Iris pigment epithelial cell (primary cell): ENCODE data around the gene SAMD4A.
A peak's percentile ranks its signal among the peaks of the same experiment; 100 is the strongest.

Experiments
- DNase-seq: peaks from one replicate; pipeline ENCODE4 v3.0.0-alpha.2; 2011; ENCODE audit warnings: low read depth

Gene SAMD4A

GRCh38 chr14:54632452-54632851 is 65.5 kb downstream of the SAMD4A start:
- no peak for DNase-seq

DNA sequence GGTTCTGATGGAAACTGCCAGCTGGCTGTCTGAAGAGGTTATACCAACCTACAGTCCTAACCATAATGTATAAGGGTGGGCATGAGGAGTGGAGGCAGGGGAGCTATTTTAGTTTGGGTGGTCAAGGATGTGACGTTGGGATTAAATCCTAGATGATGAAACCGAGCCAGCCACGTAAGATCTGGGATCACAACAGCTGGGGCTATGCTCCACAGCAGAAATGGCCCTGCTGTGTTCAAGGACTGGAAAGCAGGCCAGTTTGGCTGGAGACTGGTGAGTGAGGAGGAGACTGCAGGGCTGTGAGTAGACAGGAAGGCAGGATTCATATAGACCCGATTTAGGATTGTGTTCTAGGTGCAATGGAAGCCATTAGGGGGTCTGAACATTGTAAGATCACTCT is 66.1 kb downstream of the SAMD4A start:
- no peak for DNase-seq

DNA sequence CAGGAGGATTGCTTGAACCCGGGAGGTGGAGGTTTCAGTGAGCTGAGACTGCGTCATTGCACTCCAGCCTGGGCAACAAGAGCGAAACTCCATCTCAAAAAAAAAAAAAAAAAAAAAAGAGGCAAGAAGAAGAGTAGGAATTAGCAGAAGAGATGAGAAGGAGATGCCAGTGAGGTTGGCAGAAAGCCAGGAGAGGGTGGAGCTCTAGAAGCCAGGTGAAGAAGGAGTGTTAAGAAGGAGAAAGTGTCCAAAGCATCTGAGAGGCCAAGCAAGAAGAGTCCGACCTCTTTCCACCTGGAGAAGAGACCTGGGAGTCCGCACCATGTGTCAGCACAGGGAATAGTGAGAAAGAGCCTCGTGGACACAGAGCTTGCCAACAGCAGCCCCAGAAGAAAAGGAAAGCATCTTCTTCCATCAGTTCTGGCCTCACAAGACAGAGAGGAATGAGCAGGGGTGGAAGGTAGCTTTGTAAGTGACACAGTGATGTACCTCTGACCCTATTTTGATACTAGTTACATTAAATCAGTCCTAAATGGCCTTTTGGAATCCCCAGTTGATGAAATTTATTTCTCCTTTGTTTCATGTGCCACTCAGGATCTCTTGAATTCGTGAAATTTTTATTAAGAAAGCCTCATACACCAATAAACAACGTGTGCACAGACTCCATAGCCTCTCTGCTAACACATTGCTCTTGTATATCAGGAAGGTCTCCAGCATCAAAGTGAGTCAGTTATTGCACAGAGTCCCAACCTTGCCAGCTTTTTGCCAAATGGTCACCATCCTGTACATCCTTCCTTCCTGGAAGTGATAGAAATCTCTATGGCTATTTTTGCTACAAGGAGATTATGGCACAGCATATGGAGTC is 70.6 kb downstream of the SAMD4A start:
- DNase-seq = no peak

GRCh38 chr14:54638135-54638446 is 71.2 kb downstream of the SAMD4A start:
- peak; percentile 86 for DNase-seq

- DNase-seq = no peak
Measured at GRCh38 chr14:54639611-54640010, 72.7 kb downstream of the SAMD4A start.

GRCh38 chr14:54640506-54640905 is 73.6 kb downstream of the SAMD4A start:
- DNase-seq = no peak

DNA sequence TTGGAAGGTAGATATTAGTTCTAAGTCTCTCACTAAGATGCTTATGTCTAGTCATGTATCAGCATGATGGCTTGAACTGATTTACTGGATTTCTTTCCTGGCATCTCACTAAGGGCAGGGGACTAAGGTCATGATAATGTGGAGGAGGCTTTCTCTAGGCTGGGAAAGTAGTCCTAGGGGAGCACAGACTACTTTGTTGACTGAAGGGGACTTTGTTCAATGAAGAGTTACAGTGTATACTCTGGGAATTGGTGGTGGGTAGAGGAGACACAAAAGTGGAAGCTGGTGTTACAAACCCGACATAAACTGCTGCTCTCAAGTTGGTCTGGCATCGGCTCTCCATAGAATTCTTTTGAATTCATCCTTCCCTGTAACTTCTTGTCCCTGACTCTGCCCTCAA is 75.2 kb downstream of the SAMD4A start:
- DNase-seq = no peak

DNA sequence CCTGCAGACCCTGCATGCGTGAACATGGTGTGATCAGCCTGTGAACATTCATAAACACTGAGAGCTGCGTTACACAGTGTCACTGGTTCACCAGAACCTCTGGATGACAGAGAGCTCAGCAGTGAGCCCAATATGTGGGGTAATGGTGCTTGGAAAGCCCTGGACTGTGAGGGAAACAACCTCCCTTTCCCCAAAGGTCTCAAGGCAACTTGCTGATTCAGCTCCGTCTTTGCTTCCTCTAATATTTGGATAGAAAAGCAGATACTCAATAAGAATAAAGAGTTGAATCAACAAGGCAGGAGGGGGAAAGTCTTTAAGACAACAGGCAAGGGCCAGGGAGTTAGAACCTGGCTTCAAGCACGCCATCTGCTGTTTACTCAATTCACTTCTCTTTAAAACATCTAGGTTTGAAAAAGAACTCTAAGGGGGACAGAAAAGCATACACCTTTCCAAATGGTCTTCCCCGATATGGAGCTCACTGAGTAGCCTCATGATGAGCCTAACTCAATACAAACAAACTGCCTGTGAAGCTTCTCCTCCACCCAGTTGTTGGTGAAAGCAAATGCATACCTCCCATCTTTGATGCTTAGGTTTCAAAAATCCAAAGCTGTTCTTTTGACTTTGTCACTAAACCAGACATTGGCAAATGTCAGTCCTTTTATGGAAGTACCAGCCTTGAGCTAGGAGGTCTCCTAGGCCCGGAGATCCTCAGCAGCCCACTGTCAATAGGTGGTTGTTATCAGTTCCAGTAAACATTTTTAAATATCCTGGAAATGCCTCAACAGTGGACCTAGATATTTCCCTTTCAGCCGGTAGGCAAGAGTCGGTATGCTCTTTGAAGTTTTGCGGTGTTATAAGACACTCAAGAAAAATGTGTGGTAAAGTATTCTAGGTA is 76.1 kb downstream of the SAMD4A start:
- peak; percentile 63 for DNase-seq

DNA sequence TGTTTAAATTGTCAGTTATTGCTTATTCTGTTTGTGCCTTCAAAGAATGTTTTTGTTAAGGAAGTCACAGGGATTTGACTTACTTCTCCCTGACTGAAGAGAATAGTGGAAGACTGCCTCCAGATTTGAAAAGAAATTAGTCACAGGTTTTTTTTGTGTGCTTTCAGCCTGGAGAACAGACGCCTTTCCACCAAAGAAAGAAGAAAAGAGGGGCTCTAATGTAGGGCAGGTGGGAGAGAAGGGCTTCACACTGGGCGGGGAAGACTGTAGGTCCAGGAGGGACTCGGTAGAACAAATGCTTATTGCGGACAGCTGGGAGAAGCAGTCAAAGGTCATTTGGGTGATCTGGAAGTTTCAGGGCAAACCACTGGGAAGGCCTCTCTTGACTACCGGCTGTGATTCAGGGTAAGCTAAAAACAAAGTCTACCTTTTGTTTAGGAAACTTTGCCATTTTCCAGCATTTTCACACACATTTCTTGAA is 76.8 kb downstream of the SAMD4A start:
- DNase-seq = no peak

DNA sequence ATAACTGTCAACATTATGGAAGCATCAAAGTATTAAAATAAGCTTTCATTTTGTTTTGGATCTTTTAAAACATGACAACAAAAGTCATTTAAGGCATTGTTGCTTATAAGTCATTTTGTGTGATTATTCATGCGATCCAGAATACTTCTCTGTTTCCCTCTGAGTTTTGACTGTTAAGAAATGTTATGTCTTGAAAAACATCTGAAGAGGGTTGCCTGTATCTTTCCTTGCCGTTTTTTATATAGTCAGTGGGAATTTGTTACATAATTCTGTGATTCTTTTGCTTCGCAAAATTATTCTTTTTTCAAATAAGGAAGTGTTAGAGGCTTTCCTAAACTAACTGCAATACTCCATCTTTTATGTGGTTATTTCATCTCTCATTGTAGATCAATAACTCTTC is 78.7 kb downstream of the SAMD4A start:
- DNase-seq = no peak

DNA sequence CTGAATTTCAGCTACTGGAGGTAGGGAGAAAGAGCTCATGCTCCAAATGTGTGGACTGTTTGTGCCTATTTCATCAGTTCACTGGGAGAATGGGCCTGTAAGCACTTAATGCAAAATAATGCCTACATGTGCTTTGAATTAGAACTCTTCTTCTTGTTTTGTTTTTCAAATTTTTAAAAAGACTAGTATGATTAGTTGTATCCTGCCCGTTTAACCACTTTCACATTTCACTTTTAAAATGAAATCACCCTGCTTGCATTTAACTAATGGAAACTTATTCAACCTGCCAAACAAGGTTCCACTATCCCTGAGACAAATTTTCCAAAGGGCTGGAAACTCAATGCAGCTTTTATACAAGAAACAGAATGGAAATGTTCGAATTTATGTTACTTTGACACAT is 79.7 kb downstream of the SAMD4A start:
- no peak for DNase-seq

- no peak for DNase-seq
Measured at GRCh38 chr14:54647378-54647777, 80.5 kb downstream of the SAMD4A start.

GRCh38 chr14:54649056-54649455 is 82.1 kb downstream of the SAMD4A start:
- DNase-seq = no peak

- peak; percentile 71 for DNase-seq
Measured at GRCh38 chr14:54650331-54650958, 83.5 kb downstream of the SAMD4A start.

DNA sequence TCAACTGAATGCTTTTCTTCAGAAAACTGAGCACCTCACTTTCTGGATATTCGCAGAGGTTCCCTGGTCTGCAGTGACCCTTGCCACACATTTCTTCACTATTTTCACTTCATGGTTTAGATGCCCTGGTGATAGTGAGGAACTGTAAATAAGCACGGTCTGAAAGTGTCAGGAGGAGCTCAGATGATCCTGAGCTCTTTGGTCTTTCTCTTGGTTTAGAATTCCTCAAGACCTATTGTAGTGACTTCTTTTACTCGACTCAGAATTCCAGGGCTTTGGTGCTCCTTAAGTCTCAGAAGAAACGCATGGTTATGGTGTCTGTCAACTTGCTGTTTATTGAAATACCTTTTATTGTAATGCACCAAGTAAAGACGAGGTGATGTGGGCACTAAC is 84.0 kb downstream of the SAMD4A start:
- no peak for DNase-seq

DNA sequence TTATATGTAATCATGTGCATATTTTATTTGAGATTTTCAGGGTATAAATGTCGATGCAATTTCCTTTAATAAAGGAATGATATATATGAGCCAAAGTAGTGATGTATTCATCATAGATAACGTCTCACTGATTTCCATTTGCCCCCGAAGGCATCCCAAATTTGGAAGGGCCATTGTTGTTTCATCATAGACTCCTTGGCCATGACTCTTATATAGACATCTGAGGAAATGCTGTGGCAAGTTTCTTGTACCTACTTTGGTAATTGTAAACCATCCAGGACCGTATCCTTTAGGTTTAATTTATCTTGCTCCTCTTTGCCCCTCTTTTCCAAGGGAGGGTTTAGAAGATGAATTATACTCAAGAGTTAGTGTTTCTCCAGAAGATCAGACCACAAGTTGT is 84.7 kb downstream of the SAMD4A start:
- DNase-seq = no peak

DNA sequence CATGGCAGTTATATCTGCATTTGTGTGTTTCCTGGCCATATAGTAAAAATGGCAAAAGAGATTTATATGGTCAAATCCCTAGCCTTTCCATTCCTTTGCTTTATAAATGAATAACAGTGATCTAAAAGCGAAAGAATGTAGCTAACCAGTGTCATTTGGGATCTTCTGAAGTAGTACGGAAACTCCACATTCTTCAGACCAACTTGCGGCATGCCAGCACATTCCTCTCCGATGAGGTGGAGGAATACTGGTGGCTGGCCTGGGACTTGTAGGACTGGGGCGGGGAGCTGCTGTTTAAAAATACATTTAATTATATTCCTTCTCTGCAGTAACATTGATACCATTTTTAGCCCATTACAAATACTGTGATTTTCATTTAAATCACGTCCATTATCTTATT is 85.3 kb downstream of the SAMD4A start:
- peak; percentile 100 for DNase-seq

DNA sequence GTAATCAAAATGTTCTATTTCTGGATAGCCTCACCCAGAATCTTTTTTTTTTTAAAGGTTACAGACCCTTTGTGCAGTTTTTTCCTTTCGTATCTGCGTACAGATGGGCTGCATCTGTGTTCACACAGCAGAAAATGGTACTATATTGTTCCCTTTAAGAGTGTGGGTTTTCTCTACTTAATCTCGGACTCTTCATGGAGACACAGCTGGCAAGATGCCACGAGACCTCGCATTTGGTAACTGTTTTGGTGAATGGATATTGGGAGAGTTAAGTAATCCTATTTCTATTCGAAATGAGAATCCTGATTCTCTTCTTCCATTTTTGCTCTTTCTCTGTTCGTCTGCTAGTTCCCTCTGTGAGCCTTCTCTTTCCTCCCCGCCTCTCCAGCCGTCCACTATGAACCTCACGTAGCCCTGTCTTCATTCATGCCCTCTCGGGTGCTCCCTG is 85.7 kb downstream of the SAMD4A start:
- DNase-seq = peak; percentile 44

- peak; percentile 93 for DNase-seq
Measured at GRCh38 chr14:54653712-54654469, 87.0 kb downstream of the SAMD4A start.

DNA sequence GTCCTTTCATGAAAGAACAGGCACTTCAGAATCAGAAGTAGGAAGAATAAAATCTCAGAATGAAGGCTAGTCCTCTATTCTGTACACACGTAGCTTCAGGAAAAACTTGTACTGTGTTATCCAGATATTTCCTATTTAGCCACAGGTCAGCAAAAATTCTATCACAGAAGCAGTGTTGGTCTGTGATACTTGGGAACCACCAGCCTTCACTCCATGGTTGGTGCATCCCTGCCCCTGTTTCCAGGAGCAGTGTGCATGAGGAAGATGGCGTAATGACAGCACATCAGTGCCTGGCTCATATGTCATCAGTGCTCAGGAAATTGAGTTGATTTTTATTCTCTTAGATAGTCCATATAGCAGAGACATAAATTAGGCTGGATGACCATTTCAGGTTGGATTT is 87.7 kb downstream of the SAMD4A start:
- peak; percentile 48 for DNase-seq

DNA sequence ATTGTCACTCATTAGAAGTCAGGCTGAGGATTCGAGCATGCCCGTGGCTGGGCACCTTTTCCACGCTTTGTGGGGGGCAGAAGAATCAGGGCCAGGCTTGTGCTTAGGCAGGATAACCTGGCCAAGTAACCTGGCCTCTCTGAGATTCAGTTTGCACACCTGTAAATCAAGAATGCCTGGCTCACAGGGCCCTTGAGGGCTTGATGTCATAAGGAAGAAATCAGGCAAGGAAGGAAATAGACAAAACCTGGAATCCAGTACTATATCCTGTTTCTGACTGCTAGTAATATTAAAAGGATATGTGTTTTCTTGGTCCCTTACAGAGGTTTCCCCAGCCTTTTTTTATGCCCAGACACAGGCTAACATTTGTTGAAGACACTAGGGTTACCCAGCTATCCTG is 91.9 kb downstream of the SAMD4A start:
- DNase-seq = no peak

DNA sequence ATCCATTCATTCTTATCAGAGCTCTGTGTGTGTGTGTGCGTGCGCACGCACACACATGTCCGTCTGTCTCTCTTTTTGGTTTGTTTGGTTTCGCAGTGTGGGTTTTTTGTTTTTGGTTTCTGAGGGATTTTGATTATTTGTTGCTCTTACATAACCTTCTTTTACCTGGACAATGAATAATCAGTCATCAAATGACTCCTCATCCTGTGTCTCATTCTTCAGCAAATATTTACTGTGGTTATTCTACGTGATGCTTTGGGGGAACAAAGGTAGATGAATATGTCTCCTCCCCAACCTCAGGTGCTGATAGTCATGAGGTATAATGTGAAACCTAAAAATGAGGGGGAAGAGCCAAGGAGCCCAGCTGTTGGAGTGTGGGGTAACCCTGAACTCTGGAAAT is 92.4 kb downstream of the SAMD4A start:
- no peak for DNase-seq
